Measurements from ENCODE around the gene MYO15B.

DNA sequence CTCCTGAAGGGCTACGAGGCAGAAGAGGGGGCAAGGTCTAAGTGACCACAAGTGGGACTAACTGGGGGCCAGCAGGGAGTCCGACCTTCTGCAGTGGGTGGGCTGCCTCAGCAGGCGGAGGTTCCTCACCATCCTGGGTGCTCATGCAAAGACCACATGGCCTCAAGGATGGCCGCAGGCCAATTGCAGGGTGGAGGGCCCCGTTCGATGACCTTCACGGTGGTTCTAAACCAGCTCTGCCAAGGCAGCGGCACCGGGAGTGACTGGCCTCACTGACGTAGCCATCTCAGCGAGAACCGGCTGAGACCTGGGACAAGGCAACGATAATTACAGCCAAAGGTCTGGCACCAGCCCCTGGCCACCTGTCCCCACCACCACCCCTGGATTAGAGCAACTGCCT lies 51.3 kb downstream of the MYO15B start:
- TF ChIP-seq EZH2phosphoT487 (IDR thresholded peaks at IDR 0.05; ENCODE audit: insufficient read depth, low read depth): no peak
- TF ChIP-seq EZH2 (IDR thresholded peaks at IDR 0.05; ENCODE audit: insufficient read depth, poor library complexity, severe bottlenecking): no peak
